ENCODE results near the gene GOLPH3L.

The GOLPH3L gene

DNA sequence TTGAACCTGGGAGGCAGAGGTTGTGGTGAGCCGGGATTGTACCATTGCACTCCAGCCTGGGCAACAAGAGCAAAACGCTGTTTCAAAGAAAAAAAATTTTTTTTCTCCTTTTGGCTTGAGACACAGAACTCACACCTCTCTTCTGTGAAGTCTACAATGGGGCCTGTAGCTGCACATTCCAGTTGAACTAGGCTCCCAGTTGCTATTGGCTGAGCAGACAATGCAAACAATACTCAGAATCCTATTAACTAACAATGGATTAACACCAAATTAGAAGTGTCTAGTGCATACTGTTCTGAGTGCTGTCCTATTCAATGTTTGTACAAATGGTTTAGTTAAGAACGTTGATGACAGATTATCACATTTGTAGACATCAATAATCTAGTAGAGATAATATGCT, 100.0 kb downstream of the GOLPH3L start:
- no peaks in the 10 kb centered on the region for H3K4me1 ChIP-seq (ENCODE audit: control insufficient read depth, insufficient read depth, low read length)
- peaks cover 6% of the 10 kb centered on the region; the same call in 1 of the 2 replicates for H3K9me3 ChIP-seq (ENCODE audit: control insufficient read depth, insufficient read depth, low read depth, low read length)
- H3K9ac ChIP-seq (ENCODE audit: low read length), result no peak overlapping the region
- no peak overlapping the region for H3K27ac ChIP-seq (ENCODE audit: low read depth, low read length)
- H3K27me3 ChIP-seq (ENCODE audit: control insufficient read depth, insufficient read depth, low read length), result no peaks in the 10 kb centered on the region
- H3K4me3 ChIP-seq (ENCODE audit: low read depth, low read length), result no peak overlapping the region
- H3K36me3 ChIP-seq (ENCODE audit: control insufficient read depth, insufficient read depth, low read length), result peaks cover 3% of the 10 kb centered on the region; the same call in 1 of the 2 replicates

All from HUES6 (cell line).